Esophagus (tissue), 2 donors: Measurements from ENCODE around the gene CNGB1. TPM values are rescaled to one million over a fixed set of nuclear protein-coding genes. Genes with fewer than 3 reads are reported as not detected.

Experiments
- H3K27ac ChIP-seq, 2 donors: one replicate each; pipeline ENCODE4 v1.5.1; 2013; ENCODE audit warnings: low read depth in 2 of 2, mild to moderate bottlenecking in 2 of 2, inconsistent platforms in 1 of 2, low read length in 1 of 2, moderate library complexity in 1 of 2
- H3K27me3 ChIP-seq, 2 donors: one replicate each; pipeline ENCODE4 v1.6.1; 2013; ENCODE audit warnings: low read length in 2 of 2, control low read depth in 1 of 2, mild to moderate bottlenecking in 1 of 2; ENCODE audit not compliant: insufficient read depth in 2 of 2, control insufficient read depth in 1 of 2
- H3K36me3 ChIP-seq, 2 donors: one replicate each; pipeline ENCODE4 v1.6.1; 2013; ENCODE audit warnings: low read length in 1 of 2; ENCODE audit not compliant: control insufficient read depth in 2 of 2, insufficient read depth in 2 of 2
- H3K4me1 ChIP-seq, 2 donors: one replicate each; pipeline ENCODE4 v1.6.1; 2013; ENCODE audit warnings: low read length in 1 of 2; ENCODE audit not compliant: control insufficient read depth in 2 of 2, insufficient read depth in 2 of 2
- H3K4me3 ChIP-seq, 2 donors: one replicate each; pipeline ENCODE4 v1.5.1; 2013; ENCODE audit warnings: low read length in 2 of 2, mild to moderate bottlenecking in 2 of 2, low read depth in 1 of 2, moderate library complexity in 1 of 2
- H3K9me3 ChIP-seq, 2 donors: one replicate each; pipeline ENCODE4 v1.6.1; 2013; ENCODE audit warnings: mild to moderate bottlenecking in 2 of 2, low read depth in 1 of 2, low read length in 1 of 2, moderate library complexity in 1 of 2; ENCODE audit not compliant: control insufficient read depth in 2 of 2, insufficient read depth in 1 of 2
- WGBS, 2 donors: extraction: QIAGEN DNeasy Blood & Tissue Kit; methylation state at CpG; one replicate each; pipeline ENCODE4 v1.1.7; 2013; 5-methylcytosine and 5-hydroxymethylcytosine counted together
- polyA plus RNA-seq, 2 donors: library from polyadenylated mRNA; stranded (reverse); fragments of 200-250 nt; gene quantifications; one replicate each; pipeline ENCODE4 v1.2.3, GENCODE V29; 2013
- donor health status: healthy with polysubstance abuse.
- donor health status: Bipolar disorder and iron deficiency.

The CNGB1 gene
- polyA plus RNA-seq, 2 donors, result 0.04 to 0.06 TPM

GRCh38 chr16:57834936-57835335 lies 136.0 kb downstream of the CNGB1 start:
- Histone ChIP-seq H3K27me3 (no peaks in the 10 kb centered on the region), H3K27ac (peak overlapping the region in 1 of 2 donors; percentile 66), H3K36me3 (no peaks in the 10 kb centered on the region), H3K4me3 (no peak overlapping the region), H3K9me3 (no peaks in the 10 kb centered on the region), H3K4me1 (no peaks in the 10 kb centered on the region)
- WGBS, 2 donors, result 45 to 52% methylated on average over 5 of the region's 5 CpGs

Other genes starting within 250 kb of the CNGB1 start
- gene KATNB1, start 235.4 kb downstream of the CNGB1 start, polyA plus RNA-seq, result 10 to 100 TPM; 10.5 to 16.5 TPM
- gene KIFC3, start 168.6 kb downstream of the CNGB1 start, polyA plus RNA-seq, result 10 to 100 TPM; 21.9 to 65.1 TPM
- 1 to 10 TPM; 2.5 to 3.7 TPM for gene ZNF319, start 29.5 kb upstream of the CNGB1 start, polyA plus RNA-seq
- gene USB1, start 30.3 kb upstream of the CNGB1 start, polyA plus RNA-seq, result 10 to 100 TPM in 1 of 2 donors, 1 to 10 TPM in 1; 8.5 to 15.8 TPM
- 1 to 10 TPM; 2.5 to 2.7 TPM for gene MMP15, start 54.6 kb upstream of the CNGB1 start, polyA plus RNA-seq
- 10 to 100 TPM in 1 of 2 donors, 1 to 10 TPM in 1; 7.0 to 22.5 TPM for gene CFAP20, start 158.3 kb upstream of the CNGB1 start, polyA plus RNA-seq
- gene CSNK2A2, start 227.0 kb upstream of the CNGB1 start, polyA plus RNA-seq, result 10 to 100 TPM; 15.4 to 19.6 TPM